Fibroblast of villous mesenchyme (primary cell): Measurements from ENCODE around the gene DNHD1. TPM values are rescaled to one million over a fixed set of nuclear protein-coding genes. Genes with fewer than 3 reads are reported as not detected.

Experiments
- DNase-seq: peaks from one replicate; pipeline ENCODE4 v3.0.0-alpha.2; 2010; ENCODE audit warnings: low read depth
- H3K4me3 ChIP-seq: 2 replicates; pipeline ENCODE4 v1.5.1; 2011; ENCODE audit warnings: low read depth, mild to moderate bottlenecking, low read length
- CTCF ChIP-seq: IDR thresholded peaks from 2 replicates; pipeline ENCODE4 v1.5.1; 2012; ENCODE audit warnings: low read depth, mild to moderate bottlenecking, low read length; ENCODE audit not compliant: insufficient read depth
- total RNA-seq: library from RNA; depleted of rRNA; stranded (reverse); fragments of >200 nt; gene quantifications from 2 replicates; pipeline ENCODE4 v1.2.3, GENCODE V29; 2012

Gene DNHD1
- total RNA-seq, 1 donor, result 7.3 TPM

DNA sequence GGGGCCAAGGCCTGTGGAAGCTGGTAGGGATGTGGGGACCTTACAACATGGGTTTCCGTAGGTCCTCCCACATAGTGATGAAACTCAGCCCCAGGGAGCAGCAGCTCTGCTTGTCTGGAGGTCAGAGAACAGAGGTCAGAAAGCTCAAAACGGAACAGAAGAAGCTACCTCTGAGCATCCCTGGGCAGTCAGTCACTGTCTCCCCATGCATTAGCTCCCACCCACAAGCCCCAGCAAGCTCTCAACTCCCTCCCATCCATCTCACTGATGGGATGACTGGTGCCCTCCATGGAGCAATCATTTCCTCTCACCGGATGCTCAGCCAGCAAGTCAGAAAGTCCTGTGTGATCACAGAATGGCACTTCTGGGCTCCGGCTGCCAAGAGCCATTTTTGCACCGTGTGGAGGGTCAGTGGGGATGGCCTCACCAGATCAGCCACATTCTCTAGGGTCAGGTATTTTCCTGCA, 120.3 kb downstream of the DNHD1 start:
- H3K4me3 ChIP-seq, result peak overlapping the region; percentile 99
- DNase-seq, result peak; percentile 22
- no peak for TF ChIP-seq CTCF

DNA sequence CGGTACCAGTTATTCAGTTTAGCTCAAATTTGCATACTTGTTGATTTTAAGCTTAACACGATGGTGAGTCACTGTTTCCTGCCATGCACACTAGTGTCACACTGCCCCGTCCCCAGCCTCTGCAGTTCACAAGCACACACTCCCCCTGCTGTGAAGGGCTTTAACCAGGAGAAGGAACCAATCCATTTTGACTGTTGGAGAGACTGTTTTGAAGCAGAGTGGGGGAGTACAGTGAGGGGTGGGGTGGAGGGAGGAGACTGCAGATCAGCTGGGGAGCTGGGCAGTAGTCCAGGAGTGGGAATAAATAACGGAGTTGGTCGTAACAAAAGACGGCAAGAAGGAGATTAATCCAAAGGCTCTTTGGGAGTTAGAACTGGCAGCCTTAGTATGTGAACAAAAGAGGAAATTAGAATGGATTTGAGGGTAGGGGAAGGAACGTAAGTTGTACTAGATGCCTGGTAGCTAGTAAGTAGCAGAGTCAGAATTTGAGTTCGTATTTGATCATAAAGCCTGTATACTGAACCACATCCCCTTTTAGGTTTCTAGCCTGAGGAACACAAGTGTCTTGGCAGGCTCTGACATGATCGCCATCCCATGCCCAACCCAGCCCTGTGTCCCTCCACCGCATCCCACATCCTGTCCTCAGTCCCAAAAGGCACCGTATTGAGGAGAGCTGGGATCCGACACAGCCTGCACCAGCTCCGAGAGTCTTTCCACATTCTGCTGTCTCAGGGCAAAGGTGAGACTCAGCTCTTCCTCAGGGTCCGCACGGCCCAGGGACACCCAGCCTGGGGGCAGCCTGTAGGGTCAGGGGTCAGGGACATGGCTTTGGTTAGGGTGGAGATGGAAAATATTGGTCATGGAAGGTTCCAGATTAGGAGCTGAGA, 121.3 kb downstream of the DNHD1 start:
- peak; percentile 18 for TF ChIP-seq CTCF
- peak; percentile 91 for DNase-seq
- peak overlapping the region; percentile 99 for H3K4me3 ChIP-seq

- no peak for TF ChIP-seq CTCF
Measured at GRCh38 chr11:6619004-6619745, 122.1 kb downstream of the DNHD1 start, which contains the start of gene TPP1. TPP1 (minus strand) TSS chr11:6619422; CDS start chr11:6619400, 22 bp downstream.

GRCh38 chr11:6620636-6621035, 123.6 kb downstream of the DNHD1 start:
- no peak for DNase-seq
- TF ChIP-seq CTCF, result no peak
- no peak overlapping the region for H3K4me3 ChIP-seq

More at GRCh38 chr11:6619004-6619745, 122.1 kb downstream of the DNHD1 start, which contains the start of gene TPP1:
- peak within 1 kb of the TSS; percentile 99 for H3K4me3 ChIP-seq
- DNase-seq, result peak; percentile 96

Other genes starting within 250 kb of the DNHD1 start
- under 0.01 TPM in 1 of 2 replicates, not detected in the other for gene CCKBR, start 237.4 kb upstream of the DNHD1 start, total RNA-seq
- gene CAVIN3, start 176.8 kb upstream of the DNHD1 start, total RNA-seq, result 142 and 374 TPM in 2 replicates
- 35.0 and 37.7 TPM in 2 replicates for gene SMPD1, start 106.8 kb upstream of the DNHD1 start, total RNA-seq
- gene APBB1, start 78.2 kb upstream of the DNHD1 start, total RNA-seq, result 35.4 and 42.2 TPM in 2 replicates
- under 0.01 TPM in 1 of 2 replicates, not detected in the other for gene HPX, start 56.3 kb upstream of the DNHD1 start, total RNA-seq
- 22.0 and 23.5 TPM in 2 replicates for gene TRIM3, start 23.3 kb upstream of the DNHD1 start, total RNA-seq
- gene ARFIP2, start 15.9 kb upstream of the DNHD1 start, total RNA-seq, result 61.2 and 66.9 TPM in 2 replicates
- gene TIMM10B, start 15.8 kb upstream of the DNHD1 start, total RNA-seq, result 44.1 and 49.7 TPM in 2 replicates
- 8.7 and 13.4 TPM in 2 replicates for gene RRP8, start 106.3 kb downstream of the DNHD1 start, total RNA-seq
- gene ILK, start 106.5 kb downstream of the DNHD1 start, total RNA-seq, result 298 and 323 TPM in 2 replicates
- 28.0 and 28.9 TPM in 2 replicates for gene TAF10, start 114.9 kb downstream of the DNHD1 start, total RNA-seq
- 98.4 and 110 TPM in 2 replicates for gene TPP1, start 122.1 kb downstream of the DNHD1 start, total RNA-seq
- 33.7 and 63.8 TPM in 2 replicates for gene DCHS1, start 158.5 kb downstream of the DNHD1 start, total RNA-seq
- gene MRPL17, start 186.1 kb downstream of the DNHD1 start, total RNA-seq, result 58.6 and 70.0 TPM in 2 replicates